Lower lobe of right lung (tissue), 2 donors: ENCODE data around the gene TEX11. TPM values are rescaled to one million over a fixed set of nuclear protein-coding genes. Genes with fewer than 3 reads are reported as not detected.
"Not testable (repeated sequence)": the region's sequence is repeated elsewhere in the genome, so short reads cannot be mapped to it uniquely, and the experiment has no call there.

Source experiments
- ATAC-seq, 2 donors: fragments of 200-7000 bp; cut with Tn5 transposase; one replicate each; pipeline ENCODE4 v1.9.1; 2020 to 2022; ENCODE audit warnings: mild to moderate bottlenecking in 2 of 2, moderate library complexity in 2 of 2
- DNase-seq: peaks from one replicate; pipeline ENCODE4 v3.0.0-alpha.2; 2020
- H3K27ac ChIP-seq: fragments of 200-600 bp; one replicate; pipeline ENCODE4 v1.8.0; 2022
- H3K27me3 ChIP-seq: fragments of 200-600 bp; one replicate; pipeline ENCODE4 v1.8.0; 2022; ENCODE audit warnings: low read depth
- H3K36me3 ChIP-seq: fragments of 200-600 bp; one replicate; pipeline ENCODE4 v1.8.0; 2022; ENCODE audit warnings: mild to moderate bottlenecking
- H3K4me1 ChIP-seq: fragments of 200-600 bp; one replicate; pipeline ENCODE4 v1.8.0; 2022
- H3K4me3 ChIP-seq: fragments of 200-600 bp; one replicate; pipeline ENCODE4 v1.8.0; 2022; ENCODE audit warnings: mild to moderate bottlenecking
- H3K9me3 ChIP-seq: fragments of 200-600 bp; one replicate; pipeline ENCODE4 v1.8.0; 2022
- CTCF ChIP-seq: fragments of 200-600 bp; IDR thresholded peaks from one replicate; pipeline ENCODE4 v1.8.0; 2022; ENCODE audit warnings: antibody characterized with exemption, mild to moderate bottlenecking
- intact Hi-C: fragments of 100-400 bp; cut with DNase I; formaldehyde crosslinking; loops from one replicate; pipeline ENCODE4 v1.11.0; 2022
- total RNA-seq: library from RNA; stranded (reverse); fragmentation: NEBNext Ultra II Directional; extraction: Animal tissue kit (Norgen Biotek cat#: 25700); gene quantifications from one replicate; pipeline ENCODE4 v1.2.1, GENCODE V29; 2021
- donor health status: DM: no; HTN: yes; CAD: no; lungs with severe emphysema.

The TEX11 gene
- total RNA-seq, 1 donor from 2014 or later: not detected

DNA sequence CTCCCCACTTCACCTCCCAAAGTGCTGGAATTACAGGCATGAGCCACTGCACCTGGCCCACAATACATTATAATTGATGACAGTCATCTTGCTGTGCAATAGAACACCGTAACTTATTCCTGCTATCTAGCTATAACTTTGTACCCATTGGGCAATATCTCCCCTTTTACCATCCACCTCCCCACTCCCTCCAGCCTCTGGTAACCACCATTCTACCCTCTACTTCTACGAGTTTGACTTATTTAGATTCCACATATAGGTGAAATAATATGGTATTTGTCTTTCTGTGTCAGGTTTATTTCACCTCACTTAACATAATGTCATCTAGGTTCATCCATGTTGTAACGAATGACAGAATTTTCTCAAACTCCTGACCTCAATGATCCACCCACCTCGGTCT is 8.2 kb upstream of the TEX11 start:
- H3K4me1 ChIP-seq: no peaks in the 10 kb centered on the region
- no peaks in the 10 kb centered on the region for H3K27me3 ChIP-seq
- ATAC-seq (no peak), DNase-seq (no peak)
- no peak for TF ChIP-seq CTCF
- no peaks in the 10 kb centered on the region for H3K36me3 ChIP-seq
- no peak overlapping the region for H3K4me3 ChIP-seq
- no peak overlapping the region for H3K27ac ChIP-seq
- intact Hi-C loops: no loop called here
- H3K9me3 ChIP-seq: no peaks in the 10 kb centered on the region

GRCh38 chrX:70907900-70908299 is 611 bp downstream of the TEX11 start:
- Histone ChIP-seq H3K27me3 (no peaks in the 10 kb centered on the region), H3K27ac (no peak overlapping the region), H3K36me3 (no peaks in the 10 kb centered on the region), H3K9me3 (no peaks in the 10 kb centered on the region), H3K4me3 (no peak overlapping the region), H3K4me1 (no peaks in the 10 kb centered on the region)
- no peak for TF ChIP-seq CTCF
- intact Hi-C loops: no loop called here
- DNase-seq (no peak), ATAC-seq (no peak)

GRCh38 chrX:70901465-70901864 is 7.0 kb downstream of the TEX11 start:
- H3K9me3 ChIP-seq: no peaks in the 10 kb centered on the region

DNA sequence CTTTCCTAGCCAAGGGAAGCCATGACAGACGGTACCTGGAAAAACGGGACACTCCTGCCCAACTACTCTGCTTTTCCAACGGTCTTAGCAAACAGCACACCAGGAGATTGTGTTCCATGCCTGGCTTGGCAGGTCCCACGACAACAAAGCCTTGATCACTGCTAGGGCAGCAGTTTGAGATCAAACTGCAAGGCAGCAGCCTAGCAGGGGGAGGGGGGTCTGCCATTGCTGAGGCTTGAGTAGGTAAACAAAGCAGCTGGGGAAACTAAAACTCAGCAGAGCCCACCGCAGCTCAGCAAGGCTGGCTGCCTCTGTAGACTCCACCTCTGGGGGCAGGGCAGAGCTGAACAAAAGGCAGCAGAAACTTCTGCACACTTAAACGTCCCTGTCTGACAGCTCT is 18.1 kb downstream of the TEX11 start:
- H3K36me3 ChIP-seq, H3K4me1 ChIP-seq, DNase-seq, H3K4me3 ChIP-seq, H3K27ac ChIP-seq, ATAC-seq, intact Hi-C loops, H3K9me3 ChIP-seq, H3K27me3 ChIP-seq: not testable (repeated sequence)

More at GRCh38 chrX:70901465-70901864, 7.0 kb downstream of the TEX11 start:
- Histone ChIP-seq H3K4me3 (no peak overlapping the region), H3K4me1 (no peaks in the 10 kb centered on the region), H3K27me3 (no peaks in the 10 kb centered on the region), H3K36me3 (no peaks in the 10 kb centered on the region), H3K27ac (no peak overlapping the region)
- ATAC-seq: no peak
- TF ChIP-seq CTCF: no peak
- intact Hi-C loops: no loop called here
- DNase-seq: no peak

DNA sequence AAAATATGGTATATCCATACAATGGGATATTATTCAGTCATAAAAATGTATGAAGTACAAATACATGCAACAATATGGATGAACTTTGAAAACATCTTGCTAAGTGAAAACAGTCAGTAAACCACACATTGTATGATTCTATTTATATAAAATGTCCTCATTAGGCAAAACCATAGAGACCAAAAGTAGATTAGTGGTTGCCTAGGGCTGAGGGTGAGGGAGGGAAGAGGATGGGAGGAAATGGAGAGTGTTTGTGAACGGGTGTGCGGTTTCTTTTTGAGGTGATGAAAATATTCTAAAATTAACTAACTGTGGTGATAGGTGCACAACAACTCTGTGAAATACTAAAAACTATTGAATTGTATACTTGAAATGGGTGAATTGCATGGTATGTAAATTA is 29.6 kb downstream of the TEX11 start:
- DNase-seq (no peak), ATAC-seq (no peak)
- no peak for TF ChIP-seq CTCF
- Histone ChIP-seq H3K9me3 (no peaks in the 10 kb centered on the region), H3K36me3 (no peaks in the 10 kb centered on the region), H3K4me3 (no peak overlapping the region), H3K27ac (no peak overlapping the region), H3K4me1 (no peaks in the 10 kb centered on the region), H3K27me3 (no peaks in the 10 kb centered on the region)
- intact Hi-C loops: no loop called here

- Histone ChIP-seq H3K9me3 (no peaks in the 10 kb centered on the region), H3K27ac (no peak overlapping the region), H3K27me3 (no peaks in the 10 kb centered on the region), H3K36me3 (no peaks in the 10 kb centered on the region), H3K4me3 (no peak overlapping the region), H3K4me1 (no peaks in the 10 kb centered on the region)
- no peak for DNase-seq
- intact Hi-C loops: no loop called here
- TF ChIP-seq CTCF: no peak
- ATAC-seq: no peak
Measured at GRCh38 chrX:70852294-70852693, 56.2 kb downstream of the TEX11 start.

DNA sequence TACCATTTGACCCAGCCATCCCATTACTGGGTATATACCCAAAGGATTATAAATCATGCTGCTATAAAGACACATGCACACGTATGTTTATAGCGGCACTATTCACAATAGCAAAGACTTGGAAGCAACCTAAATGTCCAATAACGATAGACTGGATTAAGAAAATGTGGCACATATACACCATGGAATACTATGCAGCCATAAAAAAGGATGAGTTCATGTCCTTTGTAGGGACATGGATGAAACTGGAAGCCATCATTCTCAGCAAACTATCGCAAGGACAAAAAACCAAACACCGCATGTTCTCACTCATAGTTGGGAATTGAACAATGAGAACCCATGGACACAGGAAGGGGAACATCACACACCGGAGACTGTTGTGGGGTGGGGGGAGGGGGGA is 64.4 kb downstream of the TEX11 start:
- H3K4me1 ChIP-seq, intact Hi-C loops, H3K27ac ChIP-seq, H3K36me3 ChIP-seq, H3K9me3 ChIP-seq, ATAC-seq, H3K27me3 ChIP-seq, H3K4me3 ChIP-seq, DNase-seq: not testable (repeated sequence)

GRCh38 chrX:70843620-70844019 is 64.9 kb downstream of the TEX11 start:
- intact Hi-C loops, ATAC-seq, H3K36me3 ChIP-seq, H3K9me3 ChIP-seq, H3K27me3 ChIP-seq, H3K4me1 ChIP-seq, DNase-seq, H3K4me3 ChIP-seq, H3K27ac ChIP-seq: not testable (repeated sequence)
